H9 (cell line): ENCODE measurements around the gene MYO5B. TPM values are rescaled to one million over a fixed set of nuclear protein-coding genes. Genes with fewer than 3 reads are reported as not detected.

Experiments
- DNase-seq: peaks from one replicate; pipeline ENCODE4 v3.0.0-alpha.2; 2017
- H2AFZ ChIP-seq: one replicate; pipeline ENCODE4 v1.6.1; 2013; ENCODE audit warnings: mild to moderate bottlenecking, low read length, control low read depth, moderate library complexity
- H2AK5ac ChIP-seq: 2 replicates; pipeline ENCODE4 v1.6.1; 2013; ENCODE audit warnings: low read length, control low read depth, mixed read lengths; ENCODE audit not compliant: insufficient read length
- H2BK120ac ChIP-seq: one replicate; pipeline ENCODE4 v1.6.1; 2013; ENCODE audit warnings: low read depth, mild to moderate bottlenecking, low read length, control low read depth, inconsistent platforms; ENCODE audit not compliant: poor library complexity, severe bottlenecking
- H2BK12ac ChIP-seq: 2 replicates; pipeline ENCODE4 v1.6.1; 2013; ENCODE audit warnings: low read length, control low read depth, mixed read lengths, low read depth; ENCODE audit not compliant: insufficient read length
- H2BK15ac ChIP-seq: 2 replicates; pipeline ENCODE4 v1.6.1; 2013; ENCODE audit warnings: low read depth, low read length, control low read depth
- H2BK20ac ChIP-seq: one replicate; pipeline ENCODE4 v1.6.1; 2013; ENCODE audit warnings: low read depth, mild to moderate bottlenecking, low read length, control low read depth, inconsistent platforms; ENCODE audit not compliant: poor library complexity, severe bottlenecking
- H2BK5ac ChIP-seq: 2 replicates; pipeline ENCODE4 v1.6.1; 2013; ENCODE audit warnings: low read length, control low read depth, mixed read lengths; ENCODE audit not compliant: insufficient read length
- H3K14ac ChIP-seq: 2 replicates; pipeline ENCODE4 v1.6.1; 2013; ENCODE audit warnings: low read length, control low read depth; ENCODE audit not compliant: insufficient read depth
- H3K18ac ChIP-seq: 2 replicates; pipeline ENCODE4 v1.6.1; 2013; ENCODE audit warnings: low read depth, mild to moderate bottlenecking, mixed read lengths, low read length, control low read depth; ENCODE audit not compliant: insufficient read length
- H3K23ac ChIP-seq: 2 replicates; pipeline ENCODE4 v1.6.1; 2013; ENCODE audit warnings: low read length, control low read depth, mixed read lengths, low read depth; ENCODE audit not compliant: insufficient read length
- H3K23me2 ChIP-seq: 2 replicates; pipeline ENCODE4 v1.6.1; 2013; ENCODE audit warnings: low read depth, mild to moderate bottlenecking, mixed read lengths, low read length, control low read depth; ENCODE audit not compliant: insufficient read length, poor library complexity, severe bottlenecking
- H3K27ac ChIP-seq: 2 replicates; pipeline ENCODE4 v1.5.1; 2013; ENCODE audit warnings: low read length, control low read depth, mixed read lengths, low read depth; ENCODE audit not compliant: insufficient read length
- H3K27me3 ChIP-seq: 2 replicates; pipeline ENCODE4 v1.6.1; 2013; ENCODE audit warnings: low read length, control low read depth, inconsistent platforms; ENCODE audit not compliant: insufficient read depth
- H3K4ac ChIP-seq: 2 replicates; pipeline ENCODE4 v1.6.1; 2013; ENCODE audit warnings: low read depth, mild to moderate bottlenecking, control low read depth, inconsistent platforms, low read length, moderate library complexity
- H3K4me1 ChIP-seq: 2 replicates; pipeline ENCODE4 v1.6.1; 2013; ENCODE audit warnings: low read length, control low read depth, inconsistent platforms; ENCODE audit not compliant: insufficient read depth
- H3K4me2 ChIP-seq: 2 replicates; pipeline ENCODE4 v1.6.1; 2013; ENCODE audit warnings: low read length, control low read depth, mixed read lengths; ENCODE audit not compliant: insufficient read length, insufficient read depth
- H3K56ac ChIP-seq: 2 replicates; pipeline ENCODE4 v1.6.1; 2013; ENCODE audit warnings: low read depth, mild to moderate bottlenecking, mixed read lengths, low read length, control low read depth; ENCODE audit not compliant: insufficient read length
- H3K79me1 ChIP-seq: 2 replicates; pipeline ENCODE4 v1.6.1; 2013; ENCODE audit warnings: low read depth, mild to moderate bottlenecking, moderate library complexity, low read length, control low read depth, inconsistent platforms; ENCODE audit not compliant: insufficient read depth, poor library complexity, severe bottlenecking
- H3K79me2 ChIP-seq: 2 replicates; pipeline ENCODE4 v1.6.1; 2013; ENCODE audit warnings: low read length, control low read depth, inconsistent platforms; ENCODE audit not compliant: insufficient read depth
- H3K9ac ChIP-seq: 2 replicates; pipeline ENCODE4 v1.6.1; 2013; ENCODE audit warnings: low read length, control low read depth, mixed read lengths; ENCODE audit not compliant: insufficient read length; ENCODE audit errors: extremely low read depth
- H3K9me3 ChIP-seq: one replicate; pipeline ENCODE4 v1.6.1; 2013; ENCODE audit warnings: low read depth, low read length, inconsistent platforms; ENCODE audit not compliant: control insufficient read depth
- H3T11ph ChIP-seq: one replicate; pipeline ENCODE4 v1.6.1; 2013; ENCODE audit warnings: mild to moderate bottlenecking, low read length, control low read depth, inconsistent platforms
- H4K20me1 ChIP-seq: one replicate; pipeline ENCODE4 v1.6.1; 2013; ENCODE audit not compliant: control insufficient read depth, insufficient read length, insufficient read depth
- H4K5ac ChIP-seq: 2 replicates; pipeline ENCODE4 v1.6.1; 2013; ENCODE audit warnings: low read depth, mild to moderate bottlenecking, mixed read lengths, low read length, control low read depth; ENCODE audit not compliant: insufficient read length
- H4K8ac ChIP-seq: replicated peaks from 2 replicates; pipeline ENCODE4 v1.6.1; 2013; ENCODE audit warnings: low read length, control low read depth, mixed read lengths, low read depth; ENCODE audit not compliant: insufficient read length
- H4K91ac ChIP-seq: 2 replicates; pipeline ENCODE4 v1.6.1; 2013; ENCODE audit warnings: low read depth, mild to moderate bottlenecking, moderate library complexity, mixed read lengths, low read length, control low read depth; ENCODE audit not compliant: insufficient read length
- H3K27ac Mint-ChIP-seq, 3 experiments: 2 replicates in 2 of 3; 3 replicates in 1 of 3; pipeline ENCODE4 v1.8.0; 2020 to 2021; ENCODE audit warnings: mixed read lengths in 3 of 3, mild to moderate bottlenecking in 1 of 3, moderate library complexity in 1 of 3
- H3K27me3 Mint-ChIP-seq: 2 replicates; pipeline ENCODE4 v1.8.0; 2021; ENCODE audit warnings: low read depth, mild to moderate bottlenecking, moderate library complexity, mixed read lengths
- H3K36me3 Mint-ChIP-seq, 3 experiments: 2 replicates in 2 of 3; 3 replicates in 1 of 3; pipeline ENCODE4 v1.8.0; 2020 to 2021; ENCODE audit warnings: low read depth in 3 of 3, mixed read lengths in 3 of 3; ENCODE audit not compliant: insufficient read depth in 1 of 3
- H3K4me1 Mint-ChIP-seq, 2 experiments: 2 replicates each; pipeline ENCODE4 v1.8.0; 2020; ENCODE audit warnings: mixed read lengths in 2 of 2
- H3K4me3 Mint-ChIP-seq, 2 experiments: 2 replicates in 1 of 2; 3 replicates in 1 of 2; pipeline ENCODE4 v1.8.0; 2020 to 2021; ENCODE audit warnings: mild to moderate bottlenecking in 2 of 2, mixed read lengths in 2 of 2, moderate library complexity in 1 of 2
- H3K9me3 Mint-ChIP-seq, 2 experiments: 2 replicates in 1 of 2; 3 replicates in 1 of 2; pipeline ENCODE4 v1.8.0; 2020; ENCODE audit warnings: mild to moderate bottlenecking in 2 of 2, mixed read lengths in 2 of 2, moderate library complexity in 1 of 2
- WGBS: extraction: QIAGEN DNeasy Blood & Tissue Kit; methylation state at CpG from one replicate; pipeline ENCODE4 v1.1.7; 2013; ENCODE audit warnings: missing lambda C conversion rate, low lambda C conversion rate, mixed read lengths; ENCODE audit not compliant: insufficient read length; ENCODE audit errors: extremely low coverage; 5-methylcytosine and 5-hydroxymethylcytosine counted together
- total RNA-seq: library from RNA; stranded (reverse); gene quantifications from 2 replicates; pipeline ENCODE4 v1.2.1, GENCODE V29; 2021
- TF ChIP-seq, protein P1 (sequence below): fragments of 200-600 bp; sonication (generic); conservative IDR thresholded peaks from 3 replicates; pipeline ENCODE4 v1.8.0; 2021; ENCODE audit warnings: antibody characterized with exemption, mild to moderate bottlenecking

The MYO5B gene
- total RNA-seq, 1 experiment from 2014 or later = 9.3 TPM

DNA sequence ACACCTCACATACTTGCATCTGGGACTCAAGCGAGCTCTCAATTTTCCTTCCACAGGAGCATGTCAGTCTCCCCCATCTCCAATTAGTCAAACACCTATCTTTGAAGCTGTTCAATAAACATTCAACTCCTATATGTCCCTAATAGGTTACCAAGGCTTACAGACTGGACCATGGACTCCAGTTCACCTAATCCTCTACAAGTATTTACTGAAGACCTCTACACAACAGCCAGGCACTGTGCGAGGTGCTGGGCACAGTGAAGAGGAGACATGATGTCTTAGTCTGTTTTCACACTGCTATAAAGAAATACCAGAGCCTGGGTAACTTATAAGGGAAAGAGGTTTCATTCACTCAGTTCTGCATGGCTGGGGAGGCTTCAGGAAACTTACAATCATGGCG is 129.9 kb downstream of the MYO5B start:
- Histone ChIP-seq H2AFZ (no peak overlapping the region), H2BK12ac (no peak overlapping the region), H3K79me1 (no peaks in the 10 kb centered on the region), H3K23ac (no peak overlapping the region), H3K9me3 (no peaks in the 10 kb centered on the region), H2BK5ac (no peak overlapping the region), H3K9ac (no peak overlapping the region), H3K79me2 (no peaks in the 10 kb centered on the region), H4K91ac (no peak overlapping the region), H4K20me1 (no peaks in the 10 kb centered on the region), H4K5ac (no peak overlapping the region), H3K27me3 (no peaks in the 10 kb centered on the region), H3K4ac (no peak overlapping the region), H3K56ac (no peak overlapping the region), H4K8ac (no peak overlapping the region), H3K18ac (no peak overlapping the region), H3K4me1 (peaks cover 2% of the 10 kb centered on the region; the same call in 1 of the 2 replicates), H2AK5ac (no peak overlapping the region), H2BK20ac (no peak overlapping the region), H3K23me2 (no peaks in the 10 kb centered on the region), H3T11ph (no peak overlapping the region), H2BK120ac (no peak overlapping the region), H3K14ac (no peak overlapping the region), H2BK15ac (no peak overlapping the region), H3K4me2 (no peak overlapping the region), H3K27ac (no peak overlapping the region)
- Mint-ChIP-seq H3K4me3 (no peak overlapping the region), H3K27me3 (no peaks in the 10 kb centered on the region; the same call in 1 of the 2 replicates), H3K27ac (no peak overlapping the region; a peak in 1 of 7 replicates), H3K4me1 (peaks cover 4 to 11% of the 10 kb centered on the region in 2 experiments), H3K36me3 (no peaks in the 10 kb centered on the region), H3K9me3 (no peaks in the 10 kb centered on the region)
- DNase-seq = no peak
- WGBS = no CpG with 5 or more reads among the region's 3 CpGs
- TF ChIP-seq, protein P1, sequence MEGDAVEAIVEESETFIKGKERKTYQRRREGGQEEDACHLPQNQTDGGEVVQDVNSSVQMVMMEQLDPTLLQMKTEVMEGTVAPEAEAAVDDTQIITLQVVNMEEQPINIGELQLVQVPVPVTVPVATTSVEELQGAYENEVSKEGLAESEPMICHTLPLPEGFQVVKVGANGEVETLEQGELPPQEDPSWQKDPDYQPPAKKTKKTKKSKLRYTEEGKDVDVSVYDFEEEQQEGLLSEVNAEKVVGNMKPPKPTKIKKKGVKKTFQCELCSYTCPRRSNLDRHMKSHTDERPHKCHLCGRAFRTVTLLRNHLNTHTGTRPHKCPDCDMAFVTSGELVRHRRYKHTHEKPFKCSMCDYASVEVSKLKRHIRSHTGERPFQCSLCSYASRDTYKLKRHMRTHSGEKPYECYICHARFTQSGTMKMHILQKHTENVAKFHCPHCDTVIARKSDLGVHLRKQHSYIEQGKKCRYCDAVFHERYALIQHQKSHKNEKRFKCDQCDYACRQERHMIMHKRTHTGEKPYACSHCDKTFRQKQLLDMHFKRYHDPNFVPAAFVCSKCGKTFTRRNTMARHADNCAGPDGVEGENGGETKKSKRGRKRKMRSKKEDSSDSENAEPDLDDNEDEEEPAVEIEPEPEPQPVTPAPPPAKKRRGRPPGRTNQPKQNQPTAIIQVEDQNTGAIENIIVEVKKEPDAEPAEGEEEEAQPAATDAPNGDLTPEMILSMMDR = no peak
